OCI-LY3 (cell line): ENCODE data around the gene DTHD1.

Experiments used
- EZH2phosphoT487 ChIP-seq: fragments of 200-600 bp; shearing (Covaris generic); IDR thresholded peaks from 2 replicates; pipeline ENCODE4 v1.6.1; 2018; ENCODE audit warnings: antibody characterized with exemption, mixed run types, low read depth
- TF ChIP-seq, protein P1 (sequence below): fragments of 200-600, 300-600 bp; sonication (generic); IDR thresholded peaks from 2 replicates; pipeline ENCODE4 v1.5.1; 2014; ENCODE audit warnings: antibody characterized with exemption, low read length, low read depth

- TF ChIP-seq, protein P1, sequence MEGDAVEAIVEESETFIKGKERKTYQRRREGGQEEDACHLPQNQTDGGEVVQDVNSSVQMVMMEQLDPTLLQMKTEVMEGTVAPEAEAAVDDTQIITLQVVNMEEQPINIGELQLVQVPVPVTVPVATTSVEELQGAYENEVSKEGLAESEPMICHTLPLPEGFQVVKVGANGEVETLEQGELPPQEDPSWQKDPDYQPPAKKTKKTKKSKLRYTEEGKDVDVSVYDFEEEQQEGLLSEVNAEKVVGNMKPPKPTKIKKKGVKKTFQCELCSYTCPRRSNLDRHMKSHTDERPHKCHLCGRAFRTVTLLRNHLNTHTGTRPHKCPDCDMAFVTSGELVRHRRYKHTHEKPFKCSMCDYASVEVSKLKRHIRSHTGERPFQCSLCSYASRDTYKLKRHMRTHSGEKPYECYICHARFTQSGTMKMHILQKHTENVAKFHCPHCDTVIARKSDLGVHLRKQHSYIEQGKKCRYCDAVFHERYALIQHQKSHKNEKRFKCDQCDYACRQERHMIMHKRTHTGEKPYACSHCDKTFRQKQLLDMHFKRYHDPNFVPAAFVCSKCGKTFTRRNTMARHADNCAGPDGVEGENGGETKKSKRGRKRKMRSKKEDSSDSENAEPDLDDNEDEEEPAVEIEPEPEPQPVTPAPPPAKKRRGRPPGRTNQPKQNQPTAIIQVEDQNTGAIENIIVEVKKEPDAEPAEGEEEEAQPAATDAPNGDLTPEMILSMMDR, result no peak
- TF ChIP-seq EZH2phosphoT487, result no peak
Observed at GRCh38 chr4:36280555-36280954, 861 bp upstream of the DTHD1 start.
